ENCODE measurements around the gene COLEC11.

Gene COLEC11

GRCh38 chr2:3675687-3676086, 80.8 kb downstream of the COLEC11 start:
- Histone ChIP-seq H3K27me3 (ENCODE audit: control insufficient read depth, insufficient read depth, low read length, poor library complexity, severe bottlenecking) (no peaks in the 10 kb centered on the region), H3K4me3 (ENCODE audit: insufficient read depth, low read depth, low read length) (no peak overlapping the region), H3K4me1 (ENCODE audit: control insufficient read depth, insufficient read depth, low read length) (no peaks in the 10 kb centered on the region), H3K36me3 (ENCODE audit: control insufficient read depth, insufficient read depth, low read length) (no peaks in the 10 kb centered on the region), H3K9me3 (ENCODE audit: control insufficient read depth, low read length) (no peaks in the 10 kb centered on the region), H3K27ac (ENCODE audit: insufficient read depth, low read depth, low read length, poor library complexity, severe bottlenecking) (no peak overlapping the region)
- WGBS, 2 experiments: 95 to 96% methylated on average over 2 to 4 of the region's 4 CpGs

DNA sequence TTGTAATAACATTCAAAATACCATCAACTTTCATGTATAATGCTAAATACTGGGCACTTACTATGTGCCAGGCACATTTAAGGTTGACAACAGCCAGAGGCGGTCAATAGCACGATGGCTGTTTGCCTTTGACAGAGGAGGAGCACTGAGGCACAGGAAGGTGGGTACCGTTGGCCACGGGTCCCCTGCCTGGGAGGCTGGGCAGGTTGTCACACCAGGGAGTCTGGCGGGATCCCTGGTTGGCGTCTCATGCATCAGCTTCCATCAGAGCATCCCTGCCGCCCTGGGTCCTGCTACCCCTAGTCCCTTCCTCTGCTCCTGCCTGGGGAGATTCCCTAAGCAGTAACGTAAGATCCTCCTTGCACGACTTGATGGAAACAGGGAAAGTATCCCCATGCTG, 82.5 kb downstream of the COLEC11 start:
- H3K4me1 ChIP-seq (ENCODE audit: control insufficient read depth, insufficient read depth, low read length): no peaks in the 10 kb centered on the region
- WGBS, 2 experiments: 86 to 88% methylated on average over 9 of the region's 9 CpGs
- no peaks in the 10 kb centered on the region for H3K9me3 ChIP-seq (ENCODE audit: control insufficient read depth, low read length)
- no peak overlapping the region for H3K4me3 ChIP-seq (ENCODE audit: insufficient read depth, low read depth, low read length)
- no peaks in the 10 kb centered on the region for H3K27me3 ChIP-seq (ENCODE audit: control insufficient read depth, insufficient read depth, low read length, poor library complexity, severe bottlenecking)
- no peaks in the 10 kb centered on the region for H3K36me3 ChIP-seq (ENCODE audit: control insufficient read depth, insufficient read depth, low read length)
- no peak overlapping the region for H3K27ac ChIP-seq (ENCODE audit: insufficient read depth, low read depth, low read length, poor library complexity, severe bottlenecking)

DNA sequence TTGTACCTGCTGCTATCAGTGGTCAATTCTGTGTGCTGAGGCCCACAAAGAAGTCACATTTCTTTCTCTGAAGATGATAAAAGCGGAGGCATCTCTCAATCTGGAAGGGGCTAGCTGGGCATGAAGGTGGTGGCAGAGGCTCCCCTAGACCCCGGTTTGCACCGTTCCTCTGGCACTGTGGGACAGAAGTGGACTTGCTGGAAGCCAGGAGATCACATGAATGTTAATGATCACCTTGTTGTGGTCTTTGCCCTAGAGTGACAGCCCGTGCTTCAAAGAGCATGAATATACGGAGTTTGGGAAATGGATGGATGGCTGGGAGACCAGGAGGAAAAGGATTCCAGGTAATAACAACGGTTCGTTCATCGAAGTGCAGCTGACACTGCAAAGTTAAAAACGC, 83.3 kb downstream of the COLEC11 start:
- Histone ChIP-seq H3K9me3 (ENCODE audit: control insufficient read depth, low read length) (no peaks in the 10 kb centered on the region), H3K36me3 (ENCODE audit: control insufficient read depth, insufficient read depth, low read length) (no peaks in the 10 kb centered on the region), H3K27ac (ENCODE audit: insufficient read depth, low read depth, low read length, poor library complexity, severe bottlenecking) (no peak overlapping the region), H3K27me3 (ENCODE audit: control insufficient read depth, insufficient read depth, low read length, poor library complexity, severe bottlenecking) (no peaks in the 10 kb centered on the region), H3K4me1 (ENCODE audit: control insufficient read depth, insufficient read depth, low read length) (no peaks in the 10 kb centered on the region), H3K4me3 (ENCODE audit: insufficient read depth, low read depth, low read length) (no peak overlapping the region)
- 87 to 88% methylated on average over 9 of the region's 9 CpGs for WGBS, 2 experiments

GRCh38 chr2:3679180-3679579, 84.3 kb downstream of the COLEC11 start:
- Histone ChIP-seq H3K9me3 (ENCODE audit: control insufficient read depth, low read length) (no peaks in the 10 kb centered on the region), H3K27me3 (ENCODE audit: control insufficient read depth, insufficient read depth, low read length, poor library complexity, severe bottlenecking) (no peaks in the 10 kb centered on the region), H3K4me3 (ENCODE audit: insufficient read depth, low read depth, low read length) (no peak overlapping the region), H3K27ac (ENCODE audit: insufficient read depth, low read depth, low read length, poor library complexity, severe bottlenecking) (no peak overlapping the region), H3K36me3 (ENCODE audit: control insufficient read depth, insufficient read depth, low read length) (no peaks in the 10 kb centered on the region), H3K4me1 (ENCODE audit: control insufficient read depth, insufficient read depth, low read length) (no peaks in the 10 kb centered on the region)
- 95 to 96% methylated on average over 2 of the region's 2 CpGs for WGBS, 2 experiments

- 93% methylated on average over 23 of the region's 23 CpGs for WGBS, 2 experiments
- Histone ChIP-seq H3K4me3 (ENCODE audit: insufficient read depth, low read depth, low read length) (no peak overlapping the region), H3K27ac (ENCODE audit: insufficient read depth, low read depth, low read length, poor library complexity, severe bottlenecking) (no peak overlapping the region), H3K36me3 (ENCODE audit: control insufficient read depth, insufficient read depth, low read length) (no peaks in the 10 kb centered on the region), H3K27me3 (ENCODE audit: control insufficient read depth, insufficient read depth, low read length, poor library complexity, severe bottlenecking) (no peaks in the 10 kb centered on the region), H3K9me3 (ENCODE audit: control insufficient read depth, low read length) (no peaks in the 10 kb centered on the region), H3K4me1 (ENCODE audit: control insufficient read depth, insufficient read depth, low read length) (no peaks in the 10 kb centered on the region)
Measured at GRCh38 chr2:3679616-3680393, 84.9 kb downstream of the COLEC11 start.

- H3K27ac ChIP-seq (ENCODE audit: insufficient read depth, low read depth, low read length, poor library complexity, severe bottlenecking): no peak overlapping the region
- H3K36me3 ChIP-seq (ENCODE audit: control insufficient read depth, insufficient read depth, low read length): no peaks in the 10 kb centered on the region
- 94 to 96% methylated on average over 18 of the region's 18 CpGs for WGBS, 2 experiments
- no peaks in the 10 kb centered on the region for H3K9me3 ChIP-seq (ENCODE audit: control insufficient read depth, low read length)
- H3K27me3 ChIP-seq (ENCODE audit: control insufficient read depth, insufficient read depth, low read length, poor library complexity, severe bottlenecking): no peaks in the 10 kb centered on the region
- no peaks in the 10 kb centered on the region for H3K4me1 ChIP-seq (ENCODE audit: control insufficient read depth, insufficient read depth, low read length)
- no peak overlapping the region for H3K4me3 ChIP-seq (ENCODE audit: insufficient read depth, low read depth, low read length)
Measured at GRCh38 chr2:3680548-3681345, 85.8 kb downstream of the COLEC11 start.

DNA sequence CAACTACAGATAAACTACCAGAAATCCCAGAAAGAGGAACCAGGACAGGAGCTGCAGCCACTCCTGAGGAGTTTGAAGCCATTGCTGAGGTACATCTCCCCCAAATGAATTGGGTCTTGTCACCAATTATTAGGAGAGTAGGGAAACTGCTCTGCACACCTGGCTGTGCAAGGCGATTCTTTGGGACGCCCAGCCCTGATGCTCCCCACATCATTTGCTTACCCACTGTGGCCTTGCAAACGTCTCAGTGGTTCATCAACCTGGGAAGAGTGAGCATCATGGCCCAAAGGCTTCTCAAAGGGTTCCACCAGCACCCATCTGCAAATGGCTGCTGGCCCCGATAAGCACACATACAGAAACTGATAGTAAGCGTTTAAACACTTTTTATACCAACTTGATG, 86.7 kb downstream of the COLEC11 start:
- H3K27ac ChIP-seq (ENCODE audit: insufficient read depth, low read depth, low read length, poor library complexity, severe bottlenecking): no peak overlapping the region
- no peaks in the 10 kb centered on the region for H3K36me3 ChIP-seq (ENCODE audit: control insufficient read depth, insufficient read depth, low read length)
- no peaks in the 10 kb centered on the region for H3K4me1 ChIP-seq (ENCODE audit: control insufficient read depth, insufficient read depth, low read length)
- no peak overlapping the region for H3K4me3 ChIP-seq (ENCODE audit: insufficient read depth, low read depth, low read length)
- WGBS, 2 experiments: 83 to 95% methylated on average over 3 to 5 of the region's 5 CpGs
- no peaks in the 10 kb centered on the region for H3K9me3 ChIP-seq (ENCODE audit: control insufficient read depth, low read length)
- H3K27me3 ChIP-seq (ENCODE audit: control insufficient read depth, insufficient read depth, low read length, poor library complexity, severe bottlenecking): no peaks in the 10 kb centered on the region

GRCh38 chr2:3682811-3683210, 87.9 kb downstream of the COLEC11 start:
- H3K27ac ChIP-seq (ENCODE audit: insufficient read depth, low read depth, low read length, poor library complexity, severe bottlenecking): no peak overlapping the region
- WGBS, 2 experiments: 91 to 96% methylated on average over 5 to 6 of the region's 6 CpGs

GRCh38 chr2:3683748-3684454, 89.0 kb downstream of the COLEC11 start:
- no peak overlapping the region for H3K27ac ChIP-seq (ENCODE audit: insufficient read depth, low read depth, low read length, poor library complexity, severe bottlenecking)
- H3K27me3 ChIP-seq (ENCODE audit: control insufficient read depth, insufficient read depth, low read length, poor library complexity, severe bottlenecking): no peaks in the 10 kb centered on the region
- no peak overlapping the region for H3K4me3 ChIP-seq (ENCODE audit: insufficient read depth, low read depth, low read length)
- WGBS, 2 experiments: 74 to 84% methylated on average over 2 to 3 of the region's 3 CpGs
- no peaks in the 10 kb centered on the region for H3K9me3 ChIP-seq (ENCODE audit: control insufficient read depth, low read length)
- H3K36me3 ChIP-seq (ENCODE audit: control insufficient read depth, insufficient read depth, low read length): no peaks in the 10 kb centered on the region
- no peaks in the 10 kb centered on the region for H3K4me1 ChIP-seq (ENCODE audit: control insufficient read depth, insufficient read depth, low read length)

More at GRCh38 chr2:3682811-3683210, 87.9 kb downstream of the COLEC11 start:
- H3K36me3 ChIP-seq (ENCODE audit: control insufficient read depth, insufficient read depth, low read length): no peaks in the 10 kb centered on the region
- no peaks in the 10 kb centered on the region for H3K9me3 ChIP-seq (ENCODE audit: control insufficient read depth, low read length)
- no peaks in the 10 kb centered on the region for H3K4me1 ChIP-seq (ENCODE audit: control insufficient read depth, insufficient read depth, low read length)
- H3K4me3 ChIP-seq (ENCODE audit: insufficient read depth, low read depth, low read length): no peak overlapping the region
- H3K27me3 ChIP-seq (ENCODE audit: control insufficient read depth, insufficient read depth, low read length, poor library complexity, severe bottlenecking): no peaks in the 10 kb centered on the region

Data from ectodermal cell (in vitro differentiated cells).